Caco-2 (cell line): ENCODE measurements around the gene SBF2. TPM values are rescaled to one million over a fixed set of nuclear protein-coding genes. Genes with fewer than 3 reads are reported as not detected.

Source experiments
- BruUV-seq: library from RNA; stranded (reverse); fragments of 400-500 nt; replicated peaks from 2 replicates; lab custom pipeline; 2021; lab: Mats Ljungman, UMichigan
- CTCF ChIA-PET: fragments of 300-600 bp; sonication (Branson Sonifier 250); formaldehyde crosslinking; loops from one replicate; lab custom pipeline; 2022; ENCODE audit warnings: antibody characterized with exemption; lab: Charles Lee
- POLR2A ChIA-PET: fragments of 300-600 bp; sonication (Branson Sonifier 250); formaldehyde crosslinking; loops from one replicate; lab custom pipeline; 2022; ENCODE audit warnings: antibody characterized with exemption; lab: Charles Lee
- DNase-seq, 2 experiments: peaks; one replicate each; pipeline versions ENCODE4 v3.0.0 to v3.0.0-alpha.2; 2020 to 2022
- H3K27me3 ChIP-seq: replicated peaks from 2 replicates; pipeline ENCODE4 v1.6.0; 2011; ENCODE audit warnings: low read length; ENCODE audit not compliant: control insufficient read depth, insufficient read depth
- H3K36me3 ChIP-seq: 2 replicates; pipeline ENCODE4 v1.5.1; 2011; ENCODE audit warnings: low read length; ENCODE audit not compliant: control insufficient read depth, insufficient read depth
- H3K4me1 ChIP-seq: fragments of 250-450 bp; sonication (Bioruptor Pico); 2 replicates; pipeline ENCODE4 v1.5.1; 2020; ENCODE audit warnings: mild to moderate bottlenecking
- H3K4me3 ChIP-seq: 2 replicates; pipeline ENCODE4 v1.5.1; 2011; ENCODE audit warnings: low read depth, mild to moderate bottlenecking, control low read depth, low read length
- H3K9me3 ChIP-seq: fragments of 250-450 bp; sonication (Bioruptor Pico); 2 replicates; pipeline ENCODE4 v1.5.1; 2020; ENCODE audit warnings: mild to moderate bottlenecking, moderate library complexity
- H3K27ac Mint-ChIP-seq: one replicate; pipeline ENCODE4 v1.8.0; 2022; ENCODE audit warnings: mixed read lengths; ENCODE audit not compliant: unreplicated experiment
- H3K27me3 Mint-ChIP-seq: one replicate; pipeline ENCODE4 v1.8.0; 2022; ENCODE audit warnings: mixed read lengths; ENCODE audit not compliant: insufficient read depth, unreplicated experiment
- H3K36me3 Mint-ChIP-seq: one replicate; pipeline ENCODE4 v1.8.0; 2022; ENCODE audit warnings: mild to moderate bottlenecking, mixed read lengths; ENCODE audit not compliant: insufficient read depth, unreplicated experiment
- H3K4me1 Mint-ChIP-seq: one replicate; pipeline ENCODE4 v1.8.0; 2022; ENCODE audit warnings: low read depth, mixed read lengths; ENCODE audit not compliant: unreplicated experiment
- H3K4me3 Mint-ChIP-seq: one replicate; pipeline ENCODE4 v1.8.0; 2022; ENCODE audit warnings: mild to moderate bottlenecking, moderate library complexity, mixed read lengths; ENCODE audit not compliant: unreplicated experiment
- H3K9me3 Mint-ChIP-seq: one replicate; pipeline ENCODE4 v1.8.0; 2022; ENCODE audit warnings: mixed read lengths; ENCODE audit not compliant: unreplicated experiment
- CTCF ChIP-seq, 2 experiments: fragments of 200-600 bp in 1 of 2; IDR thresholded peaks; 1 replicate in 1 of 2; 2 replicates in 1 of 2; pipeline versions ENCODE4 v1.5.1 to v1.8.0; 2011 to 2022; ENCODE audit warnings: antibody characterized with exemption in 1 of 2, control low read depth in 1 of 2, inconsistent platforms in 1 of 2, low read depth in 1 of 2, low read length in 1 of 2, mild to moderate bottlenecking in 1 of 2, moderate library complexity in 1 of 2; ENCODE audit not compliant: insufficient read depth in 1 of 2, severe bottlenecking in 1 of 2, unreplicated experiment in 1 of 2
- intact Hi-C: fragments of 100-400 bp; cut with micrococcal nuclease; formaldehyde crosslinking; loops from one replicate; pipeline ENCODE4 v1.10.0; 2022; ENCODE audit not compliant: unreplicated experiment
- total RNA-seq: library from RNA; stranded (reverse); gene quantifications from 2 replicates; pipeline ENCODE4 v1.2.3, GENCODE V29; 2022

The SBF2 gene
- total RNA-seq, 1 experiment from 2014 or later, result 72.2 TPM

GRCh38 chr11:9797300-9797699, 496.7 kb downstream of the SBF2 start:
- no peak for DNase-seq
- H3K9me3 Mint-ChIP-seq, result no peaks in the 10 kb centered on the region
- H3K36me3 Mint-ChIP-seq, result peaks cover 27% of the 10 kb centered on the region
- intact Hi-C loops, result no loop called here
- no peaks in the 10 kb centered on the region for H3K27me3 Mint-ChIP-seq
- H3K4me3 Mint-ChIP-seq, result no peak overlapping the region
- POLR2A ChIA-PET, result no interaction called here
- H3K27me3 ChIP-seq, result no peaks in the 10 kb centered on the region
- H3K9me3 ChIP-seq, result no peaks in the 10 kb centered on the region
- CTCF ChIA-PET, result no interaction called here
- TF ChIP-seq CTCF (IDR thresholded peaks at IDR 0.05; ENCODE audit: insufficient read depth in 1 of 2, low read depth in 1 of 2, low read length in 1 of 2, severe bottlenecking in 1 of 2, unreplicated experiment in 1 of 2), result no peak
- no peak overlapping the region for H3K4me3 ChIP-seq
- H3K27ac Mint-ChIP-seq, result no peak overlapping the region
- H3K36me3 ChIP-seq, result peaks cover 1% of the 10 kb centered on the region; the same call in 1 of the 2 replicates
- H3K4me1 Mint-ChIP-seq, result peaks cover 2% of the 10 kb centered on the region
- BruUV-seq, result no TSS peak
- H3K4me1 ChIP-seq, result 0 out of 2 replicates have a peak, but pooled peaks cover 2% of the 10 kb centered on the region

GRCh38 chr11:9796854-9797253, 497.2 kb downstream of the SBF2 start:
- Mint-ChIP-seq H3K9me3 (no peaks in the 10 kb centered on the region), H3K4me3 (no peak overlapping the region), H3K27me3 (no peaks in the 10 kb centered on the region), H3K27ac (peak overlapping the region; percentile 8), H3K4me1 (no peaks in the 10 kb centered on the region), H3K36me3 (peaks cover 27% of the 10 kb centered on the region)
- intact Hi-C loops, result no loop called here
- Histone ChIP-seq H3K4me1 (no peaks in the 10 kb centered on the region), H3K4me3 (no peak overlapping the region), H3K9me3 (no peaks in the 10 kb centered on the region), H3K27me3 (no peaks in the 10 kb centered on the region), H3K36me3 (peaks cover 1% of the 10 kb centered on the region; the same call in 1 of the 2 replicates)
- DNase-seq, result no peak
- BruUV-seq, result no TSS peak
- no peak for TF ChIP-seq CTCF (IDR thresholded peaks at IDR 0.05; ENCODE audit: insufficient read depth in 1 of 2, low read depth in 1 of 2, low read length in 1 of 2, severe bottlenecking in 1 of 2, unreplicated experiment in 1 of 2)
- ChIA-PET POLR2A (no interaction called here), CTCF (no interaction called here)

- TF ChIP-seq CTCF (IDR thresholded peaks at IDR 0.05; ENCODE audit: insufficient read depth in 1 of 2, low read depth in 1 of 2, low read length in 1 of 2, severe bottlenecking in 1 of 2, unreplicated experiment in 1 of 2), result no peak
- no peak for DNase-seq
- H3K9me3 ChIP-seq, result no peaks in the 10 kb centered on the region
- H3K4me1 ChIP-seq, result no peaks in the 10 kb centered on the region
- H3K4me1 Mint-ChIP-seq, result no peaks in the 10 kb centered on the region
- CTCF ChIA-PET, result no interaction called here
- peaks cover 1% of the 10 kb centered on the region; the same call in 1 of the 2 replicates for H3K36me3 ChIP-seq
- peaks cover 28% of the 10 kb centered on the region for H3K36me3 Mint-ChIP-seq
- no peak overlapping the region for H3K4me3 ChIP-seq
- H3K9me3 Mint-ChIP-seq, result no peaks in the 10 kb centered on the region
- BruUV-seq, result no TSS peak
- POLR2A ChIA-PET, result no interaction called here
- peak overlapping the region; percentile 8 for H3K27ac Mint-ChIP-seq
- no peaks in the 10 kb centered on the region for H3K27me3 ChIP-seq
- H3K4me3 Mint-ChIP-seq, result no peak overlapping the region
- no peaks in the 10 kb centered on the region for H3K27me3 Mint-ChIP-seq
- intact Hi-C loops, result no loop called here
Observed at GRCh38 chr11:9796266-9796665, 497.8 kb downstream of the SBF2 start.
